PFSK-1 (cell line): ENCODE results near the gene KIAA0825.

Source experiments
- FOXP2 ChIP-seq: optimal IDR thresholded peaks from 2 replicates; pipeline ENCODE3; 2011; ENCODE audit warnings: borderline replicate concordance, control low read depth, inconsistent platforms; ENCODE audit not compliant: insufficient read depth; ENCODE audit errors: extremely low read length, extremely low read depth
- POLR2AphosphoS5 ChIP-seq: IDR thresholded peaks from 2 replicates; pipeline ENCODE4 v1.6.1; 2012; ENCODE audit warnings: low read depth, mild to moderate bottlenecking, control low read depth, low read length, moderate library complexity
- REST ChIP-seq, 2 experiments: IDR thresholded peaks; 2 replicates each; pipeline versions ENCODE4 v1.6.1 to v1.8.0; 2011 to 2012; ENCODE audit warnings: low read depth in 2 of 2, low read length in 2 of 2, control low read depth in 1 of 2, inconsistent platforms in 1 of 2, mild to moderate bottlenecking in 1 of 2, moderate library complexity in 1 of 2; ENCODE audit not compliant: insufficient read depth in 1 of 2
- SIN3A ChIP-seq: IDR thresholded peaks from 2 replicates; pipeline ENCODE4 v1.6.1; 2012; ENCODE audit warnings: mild to moderate bottlenecking, low read length, moderate library complexity, borderline replicate concordance; ENCODE audit not compliant: insufficient read depth
- TAF1 ChIP-seq: IDR thresholded peaks from 2 replicates; pipeline ENCODE4 v1.6.1; 2012; ENCODE audit warnings: low read length, control low read depth, borderline replicate concordance; ENCODE audit not compliant: insufficient read depth

GRCh38 chr5:94217745-94218144, 400.7 kb downstream of the KIAA0825 start:
- TF ChIP-seq REST (IDR thresholded peaks at IDR 0.05; ENCODE audit: insufficient read depth in 1 of 2, low read depth in 2 of 2, low read length in 2 of 2) (no peak), POLR2AphosphoS5 (no peak), TAF1 (no peak), SIN3A (no peak), FOXP2 (no peak)
